ENCODE data around the gene TRAPPC2. TPM values are rescaled to one million over a fixed set of nuclear protein-coding genes. Genes with fewer than 3 reads are reported as not detected.

TRAPPC2 gene
- 10 to 100 TPM in 2 of 6 donors, 1 to 10 TPM in 4; 6.8 to 13.2 (median 9.4) TPM for total RNA-seq
- polyA plus RNA-seq = 1 to 10 TPM; 4.4 to 6.9 TPM

DNA sequence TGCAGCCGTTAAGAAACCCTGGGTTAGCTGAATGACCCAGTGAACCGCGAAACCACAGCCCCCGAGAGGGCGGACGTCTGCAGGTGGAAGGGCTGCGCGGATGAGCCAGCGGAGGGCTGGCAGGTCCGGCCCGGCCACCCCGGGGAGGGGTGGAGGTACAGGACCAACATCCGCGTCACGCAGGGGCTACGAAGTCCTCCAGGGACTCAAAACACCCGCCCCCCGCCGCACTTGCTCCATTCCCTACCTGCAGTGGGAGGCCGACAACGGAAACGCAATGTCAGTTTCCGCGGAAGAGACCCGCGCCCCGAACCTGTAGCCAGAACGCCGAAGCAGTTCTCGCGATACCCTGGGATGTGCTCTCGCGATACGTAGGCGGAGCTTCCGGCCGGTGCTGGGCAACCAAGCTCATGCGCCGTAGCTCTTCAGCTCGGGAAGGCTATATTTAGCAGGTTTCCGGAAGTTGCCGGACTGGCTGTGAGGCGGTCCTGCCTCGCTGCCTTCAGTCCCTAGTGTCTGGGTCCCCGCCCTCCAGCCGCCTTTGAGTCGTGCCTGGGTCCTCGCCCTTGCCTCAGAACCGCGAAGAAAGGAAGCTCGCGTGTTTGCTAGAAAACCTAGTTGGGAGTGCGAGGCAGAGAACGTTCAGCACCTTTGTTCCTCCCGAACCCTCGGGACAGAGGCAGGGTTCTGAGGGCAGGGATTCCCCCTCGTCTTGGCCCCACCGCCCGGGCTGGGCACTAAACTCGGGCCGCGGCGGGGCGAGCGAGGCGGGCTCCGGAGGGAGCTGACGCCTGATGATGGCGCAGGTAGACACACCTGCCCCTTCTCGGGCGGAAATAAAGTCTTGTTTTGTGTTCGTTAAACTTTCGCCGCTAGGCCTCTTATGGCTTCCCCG is at the start of gene TRAPPC2, which contains the start of gene OFD1:
TSS of gene TRAPPC2 (minus strand) at position 343 of the 895 bp plus-strand sequence. CDS start 14,657 bp downstream, outside the sequence.
TSS of gene OFD1 (plus strand) at position 471 of the 895 bp plus-strand sequence. CDS start at position 795, 324 bp downstream.
- 0% methylated on average over 75 of the region's 75 CpGs for WGBS, 2 donors
- ATAC-seq (peak; percentile 94 to 97 (median 96)), DNase-seq (peak; percentile 88 to 98 (median 95)), FAIRE-seq (peak; percentile 97)
- H3K27ac ChIP-seq = peak within 1 kb of the TSS; percentile 81 to 96 (median 92)
- H3K4me1 ChIP-seq = peaks cover 0 to 30% (median 4%) of the 10 kb centered on the region in 3 donors
- TF ChIP-seq, protein P1, sequence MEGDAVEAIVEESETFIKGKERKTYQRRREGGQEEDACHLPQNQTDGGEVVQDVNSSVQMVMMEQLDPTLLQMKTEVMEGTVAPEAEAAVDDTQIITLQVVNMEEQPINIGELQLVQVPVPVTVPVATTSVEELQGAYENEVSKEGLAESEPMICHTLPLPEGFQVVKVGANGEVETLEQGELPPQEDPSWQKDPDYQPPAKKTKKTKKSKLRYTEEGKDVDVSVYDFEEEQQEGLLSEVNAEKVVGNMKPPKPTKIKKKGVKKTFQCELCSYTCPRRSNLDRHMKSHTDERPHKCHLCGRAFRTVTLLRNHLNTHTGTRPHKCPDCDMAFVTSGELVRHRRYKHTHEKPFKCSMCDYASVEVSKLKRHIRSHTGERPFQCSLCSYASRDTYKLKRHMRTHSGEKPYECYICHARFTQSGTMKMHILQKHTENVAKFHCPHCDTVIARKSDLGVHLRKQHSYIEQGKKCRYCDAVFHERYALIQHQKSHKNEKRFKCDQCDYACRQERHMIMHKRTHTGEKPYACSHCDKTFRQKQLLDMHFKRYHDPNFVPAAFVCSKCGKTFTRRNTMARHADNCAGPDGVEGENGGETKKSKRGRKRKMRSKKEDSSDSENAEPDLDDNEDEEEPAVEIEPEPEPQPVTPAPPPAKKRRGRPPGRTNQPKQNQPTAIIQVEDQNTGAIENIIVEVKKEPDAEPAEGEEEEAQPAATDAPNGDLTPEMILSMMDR (IDR thresholded peaks at IDR 0.05) = no peak
- peak within 1 kb of the TSS; percentile 51 to 89 (median 70) for H3K4me3 ChIP-seq
- no peaks in the 10 kb centered on the region for H3K9me3 ChIP-seq
- no peaks in the 10 kb centered on the region for H3K36me3 ChIP-seq
- intact Hi-C loops (cut with DNase I) = loop anchor here in 1 of 3 donors (10.0 kb wide), 1 partner anchor 50 kb away; the partner anchor contains the start of gene RAB9A
- no peaks in the 10 kb centered on the region for H3K27me3 ChIP-seq

DNA sequence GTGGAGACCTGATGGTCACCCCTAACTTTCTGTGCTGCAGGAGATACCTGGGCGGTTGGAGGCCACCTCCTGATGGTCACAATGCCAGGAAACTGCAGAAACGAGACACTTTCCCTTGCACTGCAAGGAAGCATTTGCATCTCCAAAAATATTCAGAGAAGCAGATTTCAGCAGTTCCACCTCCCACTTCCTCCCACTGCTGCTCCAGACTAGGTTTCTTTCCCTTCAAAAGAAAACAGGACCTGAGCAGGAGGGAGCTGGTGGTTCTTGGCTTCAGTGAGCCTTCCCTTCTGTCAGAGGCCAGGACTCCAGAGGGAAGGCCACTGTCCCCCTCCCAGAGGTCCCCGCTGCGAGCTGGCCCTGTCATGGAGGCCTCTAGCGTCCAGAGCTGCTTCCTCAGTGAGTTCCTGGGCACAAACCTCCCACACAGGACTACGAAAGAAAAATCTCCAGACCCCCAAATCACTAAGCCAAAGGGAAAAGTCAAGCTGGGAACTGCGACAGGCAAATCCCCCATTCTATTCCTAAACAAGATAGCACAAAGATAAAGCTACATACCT is 46.5 kb upstream of the TRAPPC2 start:
- Histone ChIP-seq H3K27me3 (no peaks in the 10 kb centered on the region), H3K27ac (no peak overlapping the region), H3K4me3 (no peak overlapping the region), H3K9me3 (no peaks in the 10 kb centered on the region), H3K36me3 (peaks cover 0 to 1% (median 0%) of the 10 kb centered on the region in 3 donors), H3K4me1 (no peaks in the 10 kb centered on the region)
- ATAC-seq = no peak
- WGBS, 2 donors = 68 to 72% methylated on average over 7 of the region's 7 CpGs
- TF ChIP-seq, protein P1 (IDR thresholded peaks at IDR 0.05) = no peak
- intact Hi-C loops (cut with DNase I) = no loop called here
- FAIRE-seq = no peak
- no peak for DNase-seq

DNA sequence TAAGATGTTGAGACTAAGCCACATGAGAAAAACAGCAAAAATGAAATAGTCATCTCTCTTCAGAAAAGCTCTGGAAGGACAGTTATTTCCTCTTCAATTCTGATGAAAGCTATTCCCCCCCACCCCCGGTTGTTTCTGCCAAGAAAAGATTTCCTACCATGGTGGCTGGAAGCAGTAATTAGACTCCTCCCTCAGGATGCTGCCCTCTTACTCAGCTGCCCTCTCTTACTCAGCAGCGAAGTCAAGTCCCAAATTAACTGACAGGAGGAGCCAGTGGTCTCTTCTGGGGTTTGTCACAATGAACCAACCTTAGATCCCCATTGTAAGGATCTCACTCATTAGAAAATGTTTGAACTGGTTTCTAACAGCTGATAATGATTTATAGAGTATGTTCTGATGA is 44.5 kb upstream of the TRAPPC2 start:
- intact Hi-C loops (cut with DNase I) = no loop called here
- DNase-seq = no peak
- H3K27ac ChIP-seq = no peak overlapping the region
- H3K4me3 ChIP-seq = no peak overlapping the region
- no peaks in the 10 kb centered on the region for H3K9me3 ChIP-seq
- no peaks in the 10 kb centered on the region for H3K27me3 ChIP-seq
- H3K36me3 ChIP-seq = peaks cover 0 to 13% (median 0%) of the 10 kb centered on the region in 3 donors
- 50 to 78% methylated on average over 2 of the region's 2 CpGs for WGBS, 2 donors
- no peak for ATAC-seq
- H3K4me1 ChIP-seq = no peaks in the 10 kb centered on the region
- TF ChIP-seq, protein P1 (IDR thresholded peaks at IDR 0.05) = no peak
- no peak for FAIRE-seq

DNA sequence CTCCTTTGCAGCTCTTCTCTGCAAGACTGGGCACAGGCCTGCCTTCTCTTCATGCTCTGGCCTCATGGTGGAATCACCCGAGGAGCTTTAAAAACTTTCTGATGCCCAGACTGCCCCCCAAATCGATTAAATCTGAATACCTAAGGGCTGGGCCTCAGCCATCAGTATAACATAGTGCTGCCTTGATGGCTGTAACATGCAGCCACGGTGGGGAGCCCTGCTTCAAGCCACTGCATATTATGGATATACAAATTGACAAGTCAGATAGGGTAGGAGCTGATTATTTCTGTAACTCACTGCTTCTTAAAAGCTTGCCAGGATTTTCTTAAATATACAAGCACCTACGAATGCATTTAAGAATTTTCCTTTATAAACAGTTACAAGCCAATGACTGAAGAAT is 42.0 kb upstream of the TRAPPC2 start:
- Histone ChIP-seq H3K4me3 (no peak overlapping the region), H3K9me3 (no peaks in the 10 kb centered on the region), H3K4me1 (no peaks in the 10 kb centered on the region), H3K36me3 (peaks cover 0 to 13% (median 0%) of the 10 kb centered on the region in 3 donors), H3K27me3 (no peaks in the 10 kb centered on the region), H3K27ac (no peak overlapping the region)
- intact Hi-C loops (cut with DNase I) = no loop called here
- TF ChIP-seq, protein P1 (IDR thresholded peaks at IDR 0.05) = no peak
- DNase-seq (no peak), ATAC-seq (no peak), FAIRE-seq (no peak)
- WGBS, 2 donors = 52 to 80% methylated on average over 4 of the region's 4 CpGs

All from pancreas (tissue), 10 donors.